NCI-H345 treated with DMSO at 0.1 percent for 48 hours (cell line): Measurements from ENCODE around the gene RNU6-9.

Experiments
- DNase-seq: peaks from one replicate; lab custom pipeline; 2025; ENCODE audit not compliant: unreplicated experiment; lab: John Stamatoyannopoulos, UW

Gene RNU6-9

GRCh38 chr19:932648-933552 is 39.6 kb downstream of the RNU6-9 start:
- DNase-seq: no peak

DNA sequence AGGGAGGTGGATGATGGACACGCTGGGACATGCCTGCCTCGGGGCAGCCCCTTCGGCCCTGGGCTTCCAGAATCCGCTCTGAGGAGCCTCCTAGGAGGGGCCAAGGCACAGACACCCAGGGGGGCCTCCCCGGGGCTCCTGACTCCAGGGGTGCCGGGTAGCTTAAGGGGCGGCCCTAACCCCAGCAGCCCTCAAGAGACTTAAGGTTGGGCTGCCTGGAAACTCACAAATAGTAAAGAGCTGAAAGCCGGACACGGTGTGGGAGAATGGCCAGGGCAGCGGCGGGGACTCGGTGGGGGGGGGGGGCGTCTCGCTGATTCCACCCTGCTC is 40.2 kb downstream of the RNU6-9 start:
- no peak for DNase-seq

DNA sequence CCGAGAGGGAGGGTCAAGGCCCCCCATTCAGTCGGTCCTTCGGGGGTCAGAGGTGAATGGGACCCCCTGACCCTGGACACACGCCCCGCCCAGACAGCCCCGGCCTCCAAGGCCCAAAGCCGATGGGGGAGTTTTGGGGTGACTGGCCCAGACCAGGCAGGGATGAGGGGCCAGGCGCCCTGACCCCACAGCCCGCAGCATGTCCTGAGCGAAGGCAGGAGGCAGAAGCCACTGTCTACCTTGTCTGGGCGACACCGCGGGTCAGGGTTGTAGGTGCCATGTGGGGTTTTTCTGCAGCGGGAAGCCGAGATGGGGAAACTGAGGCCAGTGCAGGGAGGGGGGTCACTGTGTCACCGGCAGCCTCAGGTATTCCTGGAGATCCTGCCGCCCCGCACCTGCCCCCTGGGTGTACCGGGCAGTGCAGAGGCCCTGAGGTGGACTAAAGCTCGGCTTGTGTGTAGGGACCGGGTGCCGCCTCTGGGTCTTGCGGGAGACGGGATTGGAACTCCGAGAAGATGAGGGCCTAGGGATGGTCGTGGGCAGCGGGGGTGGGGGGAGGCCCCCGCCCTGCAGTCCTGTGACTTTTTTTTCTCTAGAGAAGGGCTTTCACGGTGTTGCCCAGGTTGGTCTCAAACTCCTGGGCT is 41.0 kb downstream of the RNU6-9 start:
- DNase-seq: no peak

- DNase-seq: no peak
Measured at GRCh38 chr19:934865-935479, 41.7 kb downstream of the RNU6-9 start.

DNA sequence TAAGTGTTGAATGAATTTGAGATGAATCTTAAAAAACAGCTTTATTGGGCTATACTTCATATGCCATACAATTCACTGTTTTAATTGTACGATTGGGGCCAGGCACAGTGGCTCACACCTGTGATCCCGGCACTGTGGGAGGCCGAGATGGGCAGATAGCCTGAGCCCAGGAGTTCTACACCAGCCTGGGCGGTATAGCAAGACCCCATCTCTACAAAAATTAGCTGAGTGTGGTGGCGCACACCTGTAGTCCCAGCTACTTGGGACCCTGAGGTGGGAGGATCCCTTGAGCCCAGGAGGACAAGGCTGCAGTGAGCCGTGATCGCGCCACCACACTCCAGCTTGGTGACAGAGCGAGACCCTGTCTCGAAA is 42.9 kb downstream of the RNU6-9 start:
- DNase-seq: no peak

DNA sequence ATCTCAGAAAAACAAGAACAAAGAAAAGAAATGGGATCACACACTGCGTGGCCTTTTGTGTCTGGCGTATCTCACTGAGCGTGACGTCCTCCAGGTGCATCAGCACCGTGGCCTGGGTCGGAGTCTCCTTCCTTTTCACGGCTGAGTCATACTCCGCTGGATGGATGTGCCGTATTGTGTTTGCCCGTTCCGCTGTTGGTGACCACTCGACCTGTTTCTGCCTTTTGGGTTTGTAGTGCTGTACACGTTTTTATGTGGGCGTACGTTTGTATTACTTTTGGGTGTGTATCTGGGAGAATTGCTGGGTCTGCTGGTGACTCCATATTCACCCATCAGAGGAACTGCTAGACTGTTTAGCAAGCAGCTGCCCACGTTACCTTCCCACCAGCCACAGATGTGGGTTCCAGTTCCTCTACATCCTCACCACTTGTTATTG is 44.0 kb downstream of the RNU6-9 start:
- DNase-seq: no peak

GRCh38 chr19:938233-938923 is 45.1 kb downstream of the RNU6-9 start:
- DNase-seq: no peak

DNA sequence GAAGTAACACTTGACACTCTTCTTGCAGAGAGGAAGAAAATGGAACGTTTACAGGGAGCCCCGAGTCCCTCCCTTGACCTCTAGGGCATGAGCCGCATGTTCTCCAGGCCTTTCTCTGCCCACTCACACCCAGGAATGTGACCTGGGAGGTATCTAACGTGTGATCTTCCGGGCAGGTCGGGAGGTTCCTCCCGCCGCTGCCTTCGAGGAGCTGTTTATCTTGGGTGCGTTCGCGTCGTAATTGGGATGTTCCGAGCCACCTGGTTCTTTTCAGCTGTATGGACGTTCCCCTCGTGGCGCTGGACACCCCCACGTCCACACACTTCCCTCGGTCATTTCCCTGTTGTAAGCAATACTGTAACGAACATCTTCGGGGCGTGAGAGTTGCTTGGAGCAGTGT is 46.2 kb downstream of the RNU6-9 start:
- DNase-seq: no peak

DNA sequence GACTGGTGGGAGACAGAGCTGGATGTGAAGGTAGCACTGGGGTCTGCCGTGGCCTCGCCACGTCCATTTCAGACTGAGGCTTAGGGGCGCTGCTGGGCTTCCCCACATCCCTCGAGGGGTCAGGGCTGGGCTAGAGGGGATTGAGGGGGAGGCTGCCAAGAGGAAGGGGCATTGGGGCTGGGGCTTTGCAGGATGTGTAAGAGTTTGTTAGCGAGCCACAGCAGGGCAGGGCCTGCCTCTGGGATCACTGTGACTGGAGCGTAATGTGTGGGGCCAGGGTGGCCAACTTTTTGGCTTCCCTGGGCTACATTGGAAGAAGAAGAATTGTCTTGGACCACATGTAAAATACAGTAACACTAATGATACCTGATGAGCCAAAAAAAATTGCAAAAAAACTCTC is 46.6 kb downstream of the RNU6-9 start:
- no peak for DNase-seq

DNA sequence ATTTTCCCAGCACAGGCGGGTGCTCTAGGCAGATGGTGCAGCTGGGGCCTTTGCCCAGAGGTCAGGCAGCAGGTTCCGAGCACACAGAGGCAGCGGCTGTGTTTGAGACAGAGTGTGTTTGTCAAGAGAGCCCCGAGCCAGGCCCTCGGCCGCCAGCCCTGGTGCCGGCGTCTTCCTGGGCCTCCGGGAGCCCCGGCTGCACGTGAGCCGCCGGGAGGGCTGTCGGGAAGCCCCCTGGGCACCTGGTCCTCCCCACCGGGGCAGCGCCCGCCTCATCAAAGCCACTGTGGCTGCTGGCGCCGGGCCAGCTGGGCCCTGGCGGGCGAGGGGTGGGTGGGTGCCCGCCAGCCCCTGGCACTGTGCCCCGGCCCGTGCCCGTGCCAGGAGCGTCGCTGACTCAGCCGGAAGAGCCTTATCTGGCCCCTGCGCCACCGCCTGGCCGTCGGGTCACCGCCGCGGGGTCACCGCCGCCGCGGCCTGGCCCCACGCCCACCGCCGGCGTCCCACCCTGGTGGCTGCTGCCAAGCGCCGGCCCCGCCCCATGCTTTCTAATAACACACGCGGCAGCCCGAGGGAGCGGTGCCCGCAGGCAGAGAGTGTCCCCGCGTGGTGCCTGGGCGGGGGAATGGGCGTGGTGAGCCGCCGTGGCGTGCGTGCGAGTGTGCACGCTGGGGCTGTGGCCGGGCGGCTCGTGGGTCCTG is 47.5 kb downstream of the RNU6-9 start:
- DNase-seq: no peak

GRCh38 chr19:941292-942132 is 48.2 kb downstream of the RNU6-9 start:
- DNase-seq: no peak

- no peak for DNase-seq
Measured at GRCh38 chr19:942133-942645, 48.9 kb downstream of the RNU6-9 start.
